Left lung (tissue), 10 donors: ENCODE data around the gene CAB39L. TPM values are rescaled to one million over a fixed set of nuclear protein-coding genes. Genes with fewer than 3 reads are reported as not detected.

Experiments
- ATAC-seq: fragments of 200-7000 bp; cut with Tn5 transposase; one replicate; pipeline ENCODE4 v1.9.1; 2020; ENCODE audit warnings: moderate library complexity
- DNase-seq, 4 donors: peaks; one replicate each; pipeline ENCODE4 v3.0.0-alpha.2; 2013 to 2020
- H3K27ac ChIP-seq, 2 donors: fragments of 200-600 bp; sonication (generic) in 1 of 2; one replicate each; pipeline versions ENCODE4 v1.5.0 to v1.8.0; 2020 to 2021
- H3K27me3 ChIP-seq, 2 donors: fragments of 200-600 bp; sonication (generic) in 1 of 2; one replicate each; pipeline versions ENCODE4 v1.5.0 to v1.8.0; 2020 to 2021
- H3K36me3 ChIP-seq, 2 donors: fragments of 200-600 bp; sonication (generic) in 1 of 2; one replicate each; pipeline versions ENCODE4 v1.5.0 to v1.8.0; 2020 to 2021
- H3K4me1 ChIP-seq, 2 donors: fragments of 200-600 bp; one replicate each; pipeline ENCODE4 v1.8.0; 2021
- H3K4me3 ChIP-seq, 2 donors: fragments of 200-600 bp; sonication (generic) in 1 of 2; one replicate each; pipeline versions ENCODE4 v1.5.0 to v1.8.0; 2020 to 2021; ENCODE audit warnings: mild to moderate bottlenecking in 1 of 2
- H3K9me3 ChIP-seq, 2 donors: fragments of 200-600 bp; sonication (generic) in 1 of 2; one replicate each; pipeline versions ENCODE4 v1.5.0 to v1.8.0; 2020 to 2021
- CTCF ChIP-seq, 2 donors: fragments of 200-600 bp; sonication (generic) in 1 of 2; IDR thresholded peaks; one replicate each; pipeline versions ENCODE4 v1.5.0 to v1.8.0; 2021; ENCODE audit warnings: antibody characterized with exemption in 2 of 2
- intact Hi-C, 2 donors: fragments of 100-400 bp; cut with DNase I; formaldehyde crosslinking; loops; one replicate each; pipeline versions ENCODE4 v1.11.2 to v1.14.2; 2022
- polyA plus RNA-seq, 6 donors: library from polyadenylated mRNA; unstranded; fragments of 120-200 nt; gene quantifications; one replicate each; pipeline ENCODE4 v1.2.1, GENCODE V29; 2013; ENCODE audit not compliant: insufficient read length in 6 of 6
- total RNA-seq, 2 donors: library from RNA; stranded (reverse); fragmentation: NEBNext Ultra II Directional; extraction: Animal tissue kit (Norgen Biotek cat#: 25700); gene quantifications; one replicate each; pipeline ENCODE4 v1.2.1, GENCODE V29; 2021
- donor health status: DM: no; HTN: yes; CAD: no.
- donor health status: DM: no; HTN: no; CAD: no.

The CAB39L gene
- total and polyA plus RNA-seq, 8 donors, result 8.6 to 12.8 (median 10.1) TPM

DNA sequence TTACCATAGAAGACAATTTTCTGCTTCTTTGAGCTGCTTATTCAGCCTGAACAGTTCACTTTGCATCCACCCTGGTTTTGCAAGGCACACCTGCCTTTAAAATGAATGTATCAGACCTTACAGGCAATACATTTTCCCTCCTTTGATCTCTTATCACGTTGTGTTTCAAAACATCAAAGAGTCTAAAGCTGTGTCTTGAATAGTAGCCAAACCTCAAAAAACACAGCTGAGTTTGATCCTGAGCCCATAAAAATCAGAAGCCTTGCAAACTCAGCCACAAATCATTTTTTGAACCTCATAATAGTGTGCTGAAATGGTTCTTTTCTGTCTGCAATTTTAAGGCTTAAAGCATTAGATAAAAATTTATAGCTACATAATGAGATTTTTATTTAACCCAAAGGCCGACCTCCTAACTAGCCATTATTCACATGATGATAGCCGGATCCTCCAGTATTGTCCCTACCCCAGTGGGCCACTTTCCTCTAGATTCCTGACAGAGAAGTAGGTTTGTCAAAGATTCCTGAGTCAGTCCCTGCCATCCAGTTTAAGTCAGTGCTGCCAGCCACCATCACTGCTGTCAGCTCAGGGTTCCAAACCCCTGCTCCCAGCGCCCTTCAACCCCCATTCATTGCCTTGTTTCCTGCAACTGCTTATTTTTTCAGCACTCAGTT lies 71.8 kb downstream of the CAB39L start:
- TF ChIP-seq CTCF (IDR thresholded peaks at IDR 0.05), result no peak
- peaks cover 0 to 10% of the 10 kb centered on the region in 2 donors for H3K4me1 ChIP-seq
- H3K27me3 ChIP-seq, result no peaks in the 10 kb centered on the region
- peak in 1 of 4 donors; percentile 24 for DNase-seq
- no peaks in the 10 kb centered on the region for H3K9me3 ChIP-seq
- H3K4me3 ChIP-seq, result no peak overlapping the region
- no peaks in the 10 kb centered on the region for H3K36me3 ChIP-seq
- intact Hi-C loops, result no loop called here
- no peak overlapping the region for H3K27ac ChIP-seq
- ATAC-seq, result peak; percentile 22

DNA sequence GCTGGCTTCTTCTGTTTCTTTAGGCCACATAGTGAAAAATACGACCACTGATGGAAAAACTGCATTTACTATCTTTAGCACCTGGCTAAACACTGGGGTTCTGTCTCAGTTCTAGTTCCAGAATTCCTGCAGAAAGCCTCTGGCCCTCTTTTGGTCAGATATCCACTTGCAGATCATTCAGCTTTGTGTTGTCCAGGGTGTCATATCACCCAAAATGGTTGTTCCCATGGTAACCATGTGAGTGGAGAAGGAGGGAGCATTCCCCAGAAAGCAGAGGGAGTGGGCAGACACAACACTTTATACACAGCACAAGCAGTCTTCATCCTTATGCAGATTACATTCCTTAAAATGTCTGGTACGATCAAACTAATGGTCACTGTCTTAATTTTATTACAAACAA lies 73.5 kb downstream of the CAB39L start:
- Histone ChIP-seq H3K4me3 (no peak overlapping the region), H3K9me3 (no peaks in the 10 kb centered on the region), H3K4me1 (peaks cover 0 to 10% of the 10 kb centered on the region in 2 donors), H3K27me3 (no peaks in the 10 kb centered on the region), H3K27ac (no peak overlapping the region), H3K36me3 (no peaks in the 10 kb centered on the region)
- intact Hi-C loops, result no loop called here
- ATAC-seq (no peak), DNase-seq (no peak)
- TF ChIP-seq CTCF (IDR thresholded peaks at IDR 0.05), result no peak

- TF ChIP-seq CTCF (IDR thresholded peaks at IDR 0.05), result no peak
- peaks cover 0 to 10% of the 10 kb centered on the region in 2 donors for H3K4me1 ChIP-seq
- H3K9me3 ChIP-seq, result no peaks in the 10 kb centered on the region
- H3K27me3 ChIP-seq, result no peaks in the 10 kb centered on the region
- no peak overlapping the region for H3K27ac ChIP-seq
- ATAC-seq (no peak), DNase-seq (no peak)
- no peak overlapping the region for H3K4me3 ChIP-seq
- intact Hi-C loops, result no loop called here
- no peaks in the 10 kb centered on the region for H3K36me3 ChIP-seq
Observed at GRCh38 chr13:49369866-49370265, 74.0 kb downstream of the CAB39L start.

DNA sequence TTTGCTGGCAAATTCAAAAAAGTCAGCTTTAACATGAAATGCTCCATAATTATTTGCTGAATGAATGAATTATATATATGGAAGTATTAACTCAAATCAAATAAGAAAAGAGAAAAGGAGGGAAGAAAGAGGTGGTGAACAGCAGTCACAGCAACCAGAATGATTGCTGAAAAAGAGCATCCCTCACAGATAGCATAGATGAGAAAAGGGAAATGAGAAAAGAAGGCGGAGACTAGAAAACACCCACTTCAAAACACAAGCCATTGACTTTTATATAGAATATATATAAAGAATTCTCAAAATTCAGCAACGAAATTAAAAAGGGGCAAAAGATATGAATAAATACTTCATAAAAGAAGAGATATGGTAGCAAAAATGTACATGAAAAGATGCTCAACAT lies 75.2 kb downstream of the CAB39L start:
- Histone ChIP-seq H3K36me3 (no peaks in the 10 kb centered on the region), H3K27me3 (no peaks in the 10 kb centered on the region), H3K4me3 (no peak overlapping the region), H3K27ac (no peak overlapping the region), H3K4me1 (peaks cover 0 to 10% of the 10 kb centered on the region in 2 donors), H3K9me3 (peaks cover 0 to 6% of the 10 kb centered on the region in 2 donors)
- intact Hi-C loops, result no loop called here
- TF ChIP-seq CTCF (IDR thresholded peaks at IDR 0.05), result no peak
- DNase-seq (no peak), ATAC-seq (no peak)

DNA sequence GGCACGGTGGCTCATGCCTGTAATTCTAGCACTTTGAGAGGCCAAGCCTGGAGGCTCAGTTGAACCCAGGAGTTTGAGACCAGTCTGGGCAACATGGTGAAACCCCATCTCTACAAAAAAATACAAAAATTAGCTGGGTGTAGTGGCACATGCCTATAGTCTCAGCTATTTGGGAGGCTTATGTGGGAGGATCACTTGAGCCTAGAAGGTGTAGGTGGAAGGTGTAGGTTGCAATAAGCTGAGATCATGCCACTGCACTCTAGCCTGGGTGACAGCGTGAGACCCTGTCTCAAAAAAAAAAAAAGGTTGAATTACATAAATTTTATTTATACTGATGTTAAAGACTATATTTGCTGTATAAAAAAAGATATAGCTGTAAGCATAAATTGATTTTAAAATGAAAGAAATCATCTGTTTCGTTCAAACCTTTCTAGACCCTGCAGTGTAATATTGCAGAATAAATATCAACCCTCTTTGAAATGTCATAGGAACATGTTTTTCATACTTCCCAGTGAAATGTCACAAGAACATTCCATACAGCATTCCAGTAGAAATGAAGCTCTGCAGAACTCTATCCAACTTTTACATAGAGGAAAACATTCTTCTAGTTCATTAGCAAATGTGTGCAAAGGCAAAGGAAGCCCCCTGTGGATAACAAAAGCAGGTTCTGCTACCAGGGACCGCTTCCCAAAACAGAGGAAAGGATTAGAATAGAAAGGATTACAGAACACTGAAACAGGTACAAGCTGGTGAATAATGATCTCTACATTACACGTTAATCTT lies 76.0 kb downstream of the CAB39L start:
- Histone ChIP-seq H3K4me1 (peaks cover 0 to 10% of the 10 kb centered on the region in 2 donors), H3K9me3 (peaks cover 0 to 14% of the 10 kb centered on the region in 2 donors), H3K27me3 (no peaks in the 10 kb centered on the region), H3K4me3 (no peak overlapping the region), H3K36me3 (no peaks in the 10 kb centered on the region), H3K27ac (no peak overlapping the region)
- intact Hi-C loops, result no loop called here
- no peak for ATAC-seq
- peak in 2 of 4 donors; percentile 5 to 7 for DNase-seq
- no peak for TF ChIP-seq CTCF (IDR thresholded peaks at IDR 0.05)
